ENCODE measurements around the gene DPP7.

DPP7 gene

DNA sequence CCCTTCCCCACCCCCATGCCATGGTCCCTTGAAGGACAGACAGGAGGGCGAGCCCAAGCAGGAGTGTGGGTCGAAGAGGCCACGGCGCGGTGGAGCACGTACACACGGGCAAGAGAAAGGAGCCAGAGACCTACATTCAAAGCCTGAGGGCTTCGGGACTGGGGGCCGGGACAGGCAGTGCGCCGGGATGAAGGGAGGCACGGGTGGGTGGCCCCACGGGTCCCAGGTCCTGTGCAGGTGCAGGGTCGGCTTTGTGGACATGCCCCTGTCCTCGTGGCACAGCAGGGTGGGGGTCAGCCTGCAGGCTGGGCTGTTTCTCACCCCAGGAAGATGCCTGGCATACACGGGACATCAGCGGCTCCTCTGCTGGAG is 45.5 kb upstream of the DPP7 start:
- Histone ChIP-seq H3K27ac (ENCODE audit: low read length) (no peak overlapping the region), H2AFZ (ENCODE audit: low read length) (no peak overlapping the region), H4K20me1 (ENCODE audit: insufficient read depth, low read length) (no peaks in the 10 kb centered on the region), H3K9ac (ENCODE audit: low read length) (no peak overlapping the region), H3K27me3 (replicated peaks; ENCODE audit: insufficient read depth, low read length) (peaks cover 61% of the 10 kb centered on the region), H3K4me2 (ENCODE audit: low read depth, low read length) (no peak overlapping the region), H3K4me3 (ENCODE audit: low read length) (no peak overlapping the region), H3K36me3 (replicated peaks; ENCODE audit: insufficient read depth, low read length) (no peaks in the 10 kb centered on the region), H3K9me2 (replicated peaks; ENCODE audit: insufficient read depth, low read length) (no peaks in the 10 kb centered on the region), H3K9me3 (replicated peaks; ENCODE audit: insufficient read depth, low read length) (no peaks in the 10 kb centered on the region), H3K4me1 (ENCODE audit: low read length) (peaks cover 23% of the 10 kb centered on the region), H3K79me2 (ENCODE audit: low read length) (no peaks in the 10 kb centered on the region), H3F3A (ENCODE audit: insufficient read depth, low read length) (no peaks in the 10 kb centered on the region)
- no peak for DNase-seq
- TF ChIP-seq EZH2phosphoT487 (IDR thresholded peaks at IDR 0.05; ENCODE audit: low read length) (no peak), EZH2 (optimal IDR thresholded peaks at IDR 0.05; ENCODE audit: low read depth, low read length) (no peak)
- TF ChIP-seq, protein P1, sequence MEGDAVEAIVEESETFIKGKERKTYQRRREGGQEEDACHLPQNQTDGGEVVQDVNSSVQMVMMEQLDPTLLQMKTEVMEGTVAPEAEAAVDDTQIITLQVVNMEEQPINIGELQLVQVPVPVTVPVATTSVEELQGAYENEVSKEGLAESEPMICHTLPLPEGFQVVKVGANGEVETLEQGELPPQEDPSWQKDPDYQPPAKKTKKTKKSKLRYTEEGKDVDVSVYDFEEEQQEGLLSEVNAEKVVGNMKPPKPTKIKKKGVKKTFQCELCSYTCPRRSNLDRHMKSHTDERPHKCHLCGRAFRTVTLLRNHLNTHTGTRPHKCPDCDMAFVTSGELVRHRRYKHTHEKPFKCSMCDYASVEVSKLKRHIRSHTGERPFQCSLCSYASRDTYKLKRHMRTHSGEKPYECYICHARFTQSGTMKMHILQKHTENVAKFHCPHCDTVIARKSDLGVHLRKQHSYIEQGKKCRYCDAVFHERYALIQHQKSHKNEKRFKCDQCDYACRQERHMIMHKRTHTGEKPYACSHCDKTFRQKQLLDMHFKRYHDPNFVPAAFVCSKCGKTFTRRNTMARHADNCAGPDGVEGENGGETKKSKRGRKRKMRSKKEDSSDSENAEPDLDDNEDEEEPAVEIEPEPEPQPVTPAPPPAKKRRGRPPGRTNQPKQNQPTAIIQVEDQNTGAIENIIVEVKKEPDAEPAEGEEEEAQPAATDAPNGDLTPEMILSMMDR (IDR thresholded peaks at IDR 0.05; ENCODE audit: low read length): no peak

DNA sequence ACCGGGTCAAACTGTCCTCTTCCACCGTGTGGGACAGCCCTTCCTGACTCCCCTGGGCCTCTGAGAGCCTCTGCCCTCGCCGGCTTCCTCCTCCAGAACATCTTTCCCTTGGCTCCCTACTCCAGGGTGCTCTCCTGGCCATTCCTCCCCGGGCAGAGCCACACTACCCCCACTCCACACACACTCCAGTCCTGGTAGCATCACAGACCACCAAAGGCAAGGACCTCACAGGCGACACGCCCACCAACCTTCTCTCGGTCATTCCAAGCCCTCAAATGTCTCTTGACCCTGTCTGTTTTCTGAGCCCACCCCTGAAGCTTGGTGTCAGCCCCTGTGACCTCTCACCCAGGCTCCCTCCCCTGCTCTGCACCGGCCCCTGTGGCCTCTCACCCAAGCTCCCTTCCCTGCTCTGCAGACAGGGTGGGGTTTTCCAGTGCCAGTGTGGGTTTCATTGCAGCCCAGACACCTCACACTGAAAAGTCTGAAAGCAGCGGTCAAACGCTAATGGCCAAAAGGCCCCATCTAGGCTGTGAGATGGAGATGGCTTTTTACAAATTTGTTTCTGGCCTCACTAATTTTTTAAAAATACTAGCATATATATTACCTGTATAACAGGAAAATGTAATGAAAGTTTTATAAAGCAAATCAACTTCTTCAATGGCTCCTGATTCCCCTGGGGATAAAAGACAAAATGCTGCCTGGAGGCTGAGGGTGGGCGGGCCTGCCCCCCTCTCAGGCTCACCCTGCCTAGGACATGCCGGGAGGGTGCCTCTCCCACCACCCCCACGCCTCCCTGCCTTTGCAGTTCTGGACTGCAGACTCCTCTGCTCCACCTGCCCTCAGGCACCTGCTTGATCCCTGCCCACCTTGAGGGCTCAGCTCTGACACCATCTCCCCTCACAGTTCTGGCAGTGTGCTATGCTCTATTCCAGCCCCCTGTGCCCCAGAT is 44.8 kb upstream of the DPP7 start:
- Histone ChIP-seq H3K4me3 (ENCODE audit: low read length) (no peak overlapping the region), H3K79me2 (ENCODE audit: low read length) (no peaks in the 10 kb centered on the region), H3K27ac (ENCODE audit: low read length) (no peak overlapping the region), H3K4me1 (ENCODE audit: low read length) (peaks cover 23% of the 10 kb centered on the region), H3K9ac (ENCODE audit: low read length) (no peak overlapping the region), H3K36me3 (replicated peaks; ENCODE audit: insufficient read depth, low read length) (no peaks in the 10 kb centered on the region), H3K9me2 (replicated peaks; ENCODE audit: insufficient read depth, low read length) (no peaks in the 10 kb centered on the region), H4K20me1 (ENCODE audit: insufficient read depth, low read length) (no peaks in the 10 kb centered on the region), H3K9me3 (replicated peaks; ENCODE audit: insufficient read depth, low read length) (no peaks in the 10 kb centered on the region), H3K27me3 (replicated peaks; ENCODE audit: insufficient read depth, low read length) (peaks cover 60% of the 10 kb centered on the region), H3K4me2 (ENCODE audit: low read depth, low read length) (peak overlapping the region; percentile 52; the same call in 1 of the 2 replicates), H3F3A (ENCODE audit: insufficient read depth, low read length) (no peaks in the 10 kb centered on the region), H2AFZ (ENCODE audit: low read length) (peak overlapping the region; percentile 4; the same call in 1 of the 2 replicates)
- DNase-seq: peak; percentile 7
- TF ChIP-seq, protein P1 (IDR thresholded peaks at IDR 0.05; ENCODE audit: low read length): no peak
- TF ChIP-seq EZH2 (optimal IDR thresholded peaks at IDR 0.05; ENCODE audit: low read depth, low read length): no peak

DNA sequence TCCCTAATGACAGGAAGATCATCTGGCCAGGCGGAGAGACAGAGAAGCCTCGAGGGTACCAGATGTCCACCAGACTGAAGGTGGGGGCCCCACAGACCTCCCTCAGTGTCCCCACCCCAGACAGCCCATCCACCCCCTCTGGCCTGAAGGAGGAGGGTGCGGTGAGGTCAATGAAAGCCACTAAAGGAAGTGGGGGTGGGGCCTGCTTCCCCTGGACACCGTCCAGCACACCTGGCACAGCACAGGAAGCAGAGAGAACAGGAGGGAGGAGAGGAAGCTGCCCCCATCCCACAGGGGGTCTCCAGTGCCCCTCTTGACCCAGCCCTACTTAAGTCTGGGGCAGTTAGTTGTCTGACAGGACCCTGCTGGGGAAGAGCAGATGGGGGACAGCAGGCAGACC is 44.1 kb upstream of the DPP7 start:
- H3K9ac ChIP-seq (ENCODE audit: low read length): no peak overlapping the region
- H3K4me1 ChIP-seq (ENCODE audit: low read length): peaks cover 23% of the 10 kb centered on the region
- peak overlapping the region; percentile 52; the same call in 1 of the 2 replicates for H3K4me2 ChIP-seq (ENCODE audit: low read depth, low read length)
- peak; percentile 3 for DNase-seq
- H3K27me3 ChIP-seq (replicated peaks; ENCODE audit: insufficient read depth, low read length): peaks cover 52% of the 10 kb centered on the region
- H3F3A ChIP-seq (ENCODE audit: insufficient read depth, low read length): no peaks in the 10 kb centered on the region
- H3K4me3 ChIP-seq (ENCODE audit: low read length): no peak overlapping the region
- no peaks in the 10 kb centered on the region for H4K20me1 ChIP-seq (ENCODE audit: insufficient read depth, low read length)
- H3K79me2 ChIP-seq (ENCODE audit: low read length): no peaks in the 10 kb centered on the region
- 0 out of 2 replicates have a peak overlapping the region, but pooled peaks have one; percentile 4 for H2AFZ ChIP-seq (ENCODE audit: low read length)
- H3K36me3 ChIP-seq (replicated peaks; ENCODE audit: insufficient read depth, low read length): no peaks in the 10 kb centered on the region
- H3K27ac ChIP-seq (ENCODE audit: low read length): no peak overlapping the region
- H3K9me2 ChIP-seq (replicated peaks; ENCODE audit: insufficient read depth, low read length): no peaks in the 10 kb centered on the region
- TF ChIP-seq, protein P1 (IDR thresholded peaks at IDR 0.05; ENCODE audit: low read length): no peak
- TF ChIP-seq EZH2 (optimal IDR thresholded peaks at IDR 0.05; ENCODE audit: low read depth, low read length) (no peak), EZH2phosphoT487 (IDR thresholded peaks at IDR 0.05; ENCODE audit: low read length) (no peak)
- H3K9me3 ChIP-seq (replicated peaks; ENCODE audit: insufficient read depth, low read length): no peaks in the 10 kb centered on the region

All from MM.1S (cell line).